GM10847 (cell line): Measurements from ENCODE around the gene MAP4K2.

ENCODE experiments used
- POLR2A ChIP-seq: IDR thresholded peaks from 2 replicates; pipeline ENCODE4 v1.6.1; 2011; ENCODE audit not compliant: insufficient read length; ENCODE audit errors: extremely low read depth

The MAP4K2 gene

GRCh38 chr11:64751580-64751979, 51.4 kb downstream of the MAP4K2 start:
- TF ChIP-seq POLR2A = no peak

- TF ChIP-seq POLR2A = no peak
These were observed 51.9 kb downstream of the MAP4K2 start for GRCh38 chr11:64751136-64751535.

- no peak for TF ChIP-seq POLR2A
These were observed 52.5 kb downstream of the MAP4K2 start for GRCh38 chr11:64750361-64751054.

- TF ChIP-seq POLR2A = no peak
These were observed 54.9 kb downstream of the MAP4K2 start for GRCh38 chr11:64747961-64748665.

- TF ChIP-seq POLR2A = no peak
These were observed 56.5 kb downstream of the MAP4K2 start for GRCh38 chr11:64746486-64746885.

GRCh38 chr11:64745521-64746328, 57.3 kb downstream of the MAP4K2 start:
- no peak for TF ChIP-seq POLR2A

GRCh38 chr11:64745189-64745520, 57.9 kb downstream of the MAP4K2 start:
- peak; percentile 19 for TF ChIP-seq POLR2A

- no peak for TF ChIP-seq POLR2A
These were observed 58.3 kb downstream of the MAP4K2 start for GRCh38 chr11:64744544-64745188.

GRCh38 chr11:64743591-64744543, 59.1 kb downstream of the MAP4K2 start, which contains the start of gene RASGRP2:
TSS of gene RASGRP2 (minus strand) at chr11:64744142. CDS start at chr11:64742866, 1,276 bp downstream.
- TF ChIP-seq POLR2A = no peak

- TF ChIP-seq POLR2A = no peak
These were observed 60.0 kb downstream of the MAP4K2 start for GRCh38 chr11:64742889-64743590.

GRCh38 chr11:64742087-64742888, 60.7 kb downstream of the MAP4K2 start:
- TF ChIP-seq POLR2A = no peak

GRCh38 chr11:64741375-64742086, 61.5 kb downstream of the MAP4K2 start:
- TF ChIP-seq POLR2A = no peak
